ENCODE data around the gene TM9SF1. TPM values are rescaled to one million over a fixed set of nuclear protein-coding genes. Genes with fewer than 3 reads are reported as not detected.

Gene TM9SF1
- total and polyA plus RNA-seq, 2 of the 13 experiments (the other 11 are each of a cell fraction or from before 2014, with no cell fraction given), result 83.2 to 110 TPM

GRCh38 chr14:24181371-24182077 is 13.7 kb downstream of the TM9SF1 start (continued):
- TF ChIP-seq E2F5 (CRISPR knock-in tag; conservative IDR thresholded peaks at IDR 0.05), result no peak
- TF ChIP-seq ZNF234 (CRISPR knock-in tag; conservative IDR thresholded peaks at IDR 0.05), result no peak
- TF ChIP-seq ZNF121 (CRISPR knock-in tag; IDR thresholded peaks at IDR 0.05), result no peak
- TF ChIP-seq ZNF687 (CRISPR knock-in tag; IDR thresholded peaks at IDR 0.05), result peak; percentile 31; the same call in 1 of the 2 replicates
- no peak for TF ChIP-seq ZNF543 (CRISPR knock-in tag; IDR thresholded peaks at IDR 0.05)
- TF ChIP-seq ZNF780A (CRISPR knock-in tag; IDR thresholded peaks at IDR 0.05), result no peak
- TF ChIP-seq ZNF770 (CRISPR knock-in tag; IDR thresholded peaks at IDR 0.05), result no peak
- no peak for TF ChIP-seq JDP2 (CRISPR knock-in tag; IDR thresholded peaks at IDR 0.05; ENCODE audit: borderline replicate concordance)
- 0 out of 2 replicates have a peak, but pooled peaks have one; percentile 12 for TF ChIP-seq NRL (CRISPR knock-in tag; IDR thresholded peaks at IDR 0.05; ENCODE audit: borderline replicate concordance)
- TF ChIP-seq MEIS2 (CRISPR knock-in tag; IDR thresholded peaks at IDR 0.05), result no peak
- TF ChIP-seq ZNF891 (CRISPR knock-in tag; IDR thresholded peaks at IDR 0.05), result no peak
- TF ChIP-seq ZNF510 (CRISPR knock-in tag; IDR thresholded peaks at IDR 0.05; ENCODE audit: low read depth), result no peak
- no peak for TF ChIP-seq MTERF4 (CRISPR knock-in tag; IDR thresholded peaks at IDR 0.05)
- TF ChIP-seq ZFYVE20 (CRISPR knock-in tag; IDR thresholded peaks at IDR 0.05; ENCODE audit: borderline replicate concordance, low read depth), result no peak
- no peak for TF ChIP-seq MED13 (CRISPR knock-in tag; IDR thresholded peaks at IDR 0.05)
- TF ChIP-seq HOXD1 (CRISPR knock-in tag; IDR thresholded peaks at IDR 0.05), result no peak
- no peak for TF ChIP-seq JUN (CRISPR knock-in tag; IDR thresholded peaks at IDR 0.05)
- TF ChIP-seq POLR2AphosphoS2 (IDR thresholded peaks at IDR 0.05; ENCODE audit: low read depth, low read length), result peak; percentile 20
- TF ChIP-seq ELF4 (CRISPR knock-in tag; IDR thresholded peaks at IDR 0.05; ENCODE audit: borderline replicate concordance), result no peak
- TF ChIP-seq ZNF563 (CRISPR knock-in tag; IDR thresholded peaks at IDR 0.05), result no peak; the same call in 1 of the 2 replicates
- TF ChIP-seq PRPF4 (IDR thresholded peaks at IDR 0.05; ENCODE audit: low read depth, low read length, poor library complexity, severe bottlenecking), result no peak
- TF ChIP-seq ARNT2 (CRISPR knock-in tag; IDR thresholded peaks at IDR 0.05; ENCODE audit: low read depth), result no peak
